Kidney (tissue), 14 donors: Measurements from ENCODE around the gene RPS10. TPM values are rescaled to one million over a fixed set of nuclear protein-coding genes. Genes with fewer than 3 reads are reported as not detected.

ENCODE experiments used
- DNase-seq, 5 donors: peaks; one replicate each; pipeline ENCODE4 v3.0.0-alpha.2; 2013 to 2020
- FAIRE-seq: peaks from 2 replicates; lab custom pipeline; 2012; peaks lifted over from hg19 to GRCh38; lab: Jason Lieb, UNC
- H3K27ac ChIP-seq, 2 donors: one replicate each; pipeline ENCODE4 v1.7.0; 2013; ENCODE audit warnings: low read depth in 2 of 2, low read length in 2 of 2, inconsistent platforms in 1 of 2
- H3K27me3 ChIP-seq: one replicate; pipeline ENCODE4 v1.7.1; 2013; ENCODE audit warnings: low read length, inconsistent platforms; ENCODE audit not compliant: control insufficient read depth, insufficient read depth
- H3K36me3 ChIP-seq, 3 donors: one replicate each; pipeline versions ENCODE4 v1.7.0 to v1.7.1; 2013; ENCODE audit warnings: low read length in 3 of 3, control low read depth in 1 of 3, inconsistent platforms in 1 of 3; ENCODE audit not compliant: insufficient read depth in 3 of 3, control insufficient read depth in 2 of 3
- H3K4me1 ChIP-seq, 3 donors: one replicate each; pipeline versions ENCODE4 v1.7.0 to v1.7.1; 2013; ENCODE audit warnings: low read length in 3 of 3, inconsistent platforms in 1 of 3, low read depth in 1 of 3; ENCODE audit not compliant: control insufficient read depth in 2 of 3, insufficient read depth in 2 of 3
- H3K4me3 ChIP-seq, 3 donors: one replicate each; pipeline versions ENCODE4 v1.7.0 to v1.8.1; 2013; ENCODE audit warnings: low read length in 3 of 3, control low read depth in 1 of 3, inconsistent platforms in 1 of 3
- H3K9ac ChIP-seq, 3 donors: one replicate each; pipeline versions ENCODE4 v1.7.0 to v1.7.1; 2013; ENCODE audit warnings: low read length in 3 of 3, control low read depth in 1 of 3, inconsistent platforms in 1 of 3
- H3K9me3 ChIP-seq, 3 donors: one replicate each; pipeline versions ENCODE4 v1.7.0 to v1.7.1; 2013; ENCODE audit warnings: low read length in 3 of 3, control low read depth in 1 of 3, inconsistent platforms in 1 of 3; ENCODE audit not compliant: control insufficient read depth in 2 of 3, insufficient read depth in 1 of 3
- CTCF ChIP-seq: IDR thresholded peaks from 3 replicates; pipeline ENCODE4 v1.5.1; 2012; ENCODE audit warnings: mild to moderate bottlenecking, moderate library complexity, borderline replicate concordance; ENCODE audit not compliant: insufficient read depth; ENCODE audit errors: extremely low read depth
- intact Hi-C: fragments of 100-400 bp; cut with DNase I; formaldehyde crosslinking; loops from one replicate; pipeline ENCODE4 v1.11.1; 2022
- polyA plus RNA-seq: library from polyadenylated mRNA; stranded (reverse); fragments of 350-450 nt; fragmentation: Illumina TruSeq; extraction: RNeasy Lipid Tissue Mini Kit (QIAGEN cat#74804); gene quantifications from one replicate; pipeline ENCODE4 v1.2.3, GENCODE V29; 2014; ENCODE audit warnings: low read depth, low replicate concordance; ENCODE audit not compliant: insufficient read depth
- total RNA-seq: library from RNA; stranded (reverse); fragmentation: NEBNext Ultra II Directional; extraction: Animal tissue kit (Norgen Biotek cat#: 25700); gene quantifications from one replicate; pipeline ENCODE4 v1.2.1, GENCODE V29; 2021
- donor health status: control.
- donor health status: control.
- donor health status: control.
- donor health status: control.
- donor health status: control.
- donor health status: DM: yes; HTN: yes; CAD: no.
- donor health status: Normal renal cell carcinoma (clear cell type).

RPS10 gene
- total and polyA plus RNA-seq, 2 donors from 2014 or later, result 1,138 to 2,105 TPM

- intact Hi-C loops, result no loop called here
- Histone ChIP-seq H3K4me3 (no peak overlapping the region), H3K36me3 (no peaks in the 10 kb centered on the region), H3K27me3 (no peaks in the 10 kb centered on the region), H3K4me1 (no peaks in the 10 kb centered on the region), H3K9me3 (no peaks in the 10 kb centered on the region), H3K27ac (no peak overlapping the region), H3K9ac (no peak overlapping the region)
- TF ChIP-seq CTCF, result no peak
- FAIRE-seq, result no peak
- DNase-seq, result no peak
Measured at GRCh38 chr6:34457382-34457741, 31.5 kb upstream of the RPS10 start.

- no peaks in the 10 kb centered on the region for H3K36me3 ChIP-seq
- no peak overlapping the region for H3K9ac ChIP-seq
- intact Hi-C loops, result no loop called here
- no peak for TF ChIP-seq CTCF
- no peak for DNase-seq
- FAIRE-seq, result no peak
- H3K27ac ChIP-seq, result no peak overlapping the region
- peaks cover 0 to 2% (median 0%) of the 10 kb centered on the region in 3 donors for H3K9me3 ChIP-seq
- H3K4me3 ChIP-seq, result no peak overlapping the region
- no peaks in the 10 kb centered on the region for H3K27me3 ChIP-seq
- no peaks in the 10 kb centered on the region for H3K4me1 ChIP-seq
Measured at GRCh38 chr6:34455831-34456230, 30.0 kb upstream of the RPS10 start.

GRCh38 chr6:34451192-34451591 is 25.3 kb upstream of the RPS10 start:
- intact Hi-C loops, result no loop called here
- H3K9me3 ChIP-seq, result peaks cover 0 to 2% (median 0%) of the 10 kb centered on the region in 3 donors
- FAIRE-seq (no peak), DNase-seq (no peak)
- no peak overlapping the region for H3K9ac ChIP-seq
- TF ChIP-seq CTCF, result no peak
- no peaks in the 10 kb centered on the region for H3K4me1 ChIP-seq
- H3K27me3 ChIP-seq, result no peaks in the 10 kb centered on the region
- no peak overlapping the region for H3K27ac ChIP-seq
- H3K4me3 ChIP-seq, result no peak overlapping the region
- H3K36me3 ChIP-seq, result no peaks in the 10 kb centered on the region

GRCh38 chr6:34447910-34448309 is 22.0 kb upstream of the RPS10 start:
- H3K4me1 ChIP-seq, result no peaks in the 10 kb centered on the region
- intact Hi-C loops, result no loop called here
- no peak overlapping the region for H3K4me3 ChIP-seq
- H3K9me3 ChIP-seq, result peaks cover 0 to 2% (median 0%) of the 10 kb centered on the region in 3 donors
- no peaks in the 10 kb centered on the region for H3K27me3 ChIP-seq
- TF ChIP-seq CTCF, result no peak
- H3K9ac ChIP-seq, result no peak overlapping the region
- no peak overlapping the region for H3K27ac ChIP-seq
- H3K36me3 ChIP-seq, result no peaks in the 10 kb centered on the region
- DNase-seq (peak in 4 of 5 donors; percentile 75 to 83 (median 79)), FAIRE-seq (no peak)
